ENCODE data around the gene SETD7.
A peak's percentile ranks its signal among the peaks of the same experiment; 100 is the strongest.

The SETD7 gene

DNA sequence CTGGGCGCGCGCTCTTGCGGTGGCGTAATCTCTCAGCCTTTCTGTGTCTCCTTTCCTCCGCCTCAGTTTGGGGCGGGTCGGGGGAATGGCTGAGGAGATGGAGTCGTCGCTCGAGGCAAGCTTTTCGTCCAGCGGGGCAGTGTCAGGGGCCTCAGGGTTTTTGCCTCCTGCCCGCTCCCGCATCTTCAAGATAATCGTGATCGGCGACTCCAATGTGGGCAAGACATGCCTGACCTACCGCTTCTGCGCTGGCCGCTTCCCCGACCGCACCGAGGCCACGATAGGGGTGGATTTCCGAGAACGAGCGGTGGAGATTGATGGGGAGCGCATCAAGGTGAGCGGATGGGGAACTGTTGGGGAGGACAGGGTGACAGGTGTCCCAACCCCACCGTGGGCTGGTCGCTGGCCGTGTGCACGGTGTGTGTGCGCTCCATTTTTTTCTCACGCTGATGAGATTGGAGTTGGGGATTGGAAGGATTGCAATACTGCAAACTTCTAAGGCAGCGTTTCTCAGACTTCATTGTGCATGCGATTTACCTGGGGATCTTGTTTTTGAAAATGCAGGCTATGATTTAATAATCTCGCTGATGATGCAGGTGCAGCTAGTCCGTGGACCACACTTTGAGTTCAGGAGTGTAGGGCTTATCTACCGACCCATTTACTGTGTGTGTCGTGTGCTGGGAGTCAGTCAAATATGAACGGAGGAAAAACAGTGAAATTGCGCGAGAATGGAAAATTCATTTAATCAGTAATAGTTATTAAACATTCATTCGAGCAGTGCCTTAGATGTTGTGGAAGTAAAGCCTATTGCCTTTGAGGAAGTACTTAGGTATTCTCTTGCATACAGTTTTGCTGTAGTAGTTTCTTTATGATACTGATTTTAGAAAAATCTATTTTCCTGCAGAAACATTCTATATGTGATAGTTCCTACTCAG is 101.6 kb downstream of the SETD7 start, which contains the start of gene RAB33B:
Gene RAB33B, plus strand, starts transcription at position 11 of the 935 bp plus-strand sequence. Its CDS starts 75 bp downstream, at position 86.
- peak; percentile 7; the same call in 2 of the 3 replicates for ATAC-seq (ENCODE audit: low read depth)
- no peak for DNase-seq (ENCODE audit: low spot score)

DNA sequence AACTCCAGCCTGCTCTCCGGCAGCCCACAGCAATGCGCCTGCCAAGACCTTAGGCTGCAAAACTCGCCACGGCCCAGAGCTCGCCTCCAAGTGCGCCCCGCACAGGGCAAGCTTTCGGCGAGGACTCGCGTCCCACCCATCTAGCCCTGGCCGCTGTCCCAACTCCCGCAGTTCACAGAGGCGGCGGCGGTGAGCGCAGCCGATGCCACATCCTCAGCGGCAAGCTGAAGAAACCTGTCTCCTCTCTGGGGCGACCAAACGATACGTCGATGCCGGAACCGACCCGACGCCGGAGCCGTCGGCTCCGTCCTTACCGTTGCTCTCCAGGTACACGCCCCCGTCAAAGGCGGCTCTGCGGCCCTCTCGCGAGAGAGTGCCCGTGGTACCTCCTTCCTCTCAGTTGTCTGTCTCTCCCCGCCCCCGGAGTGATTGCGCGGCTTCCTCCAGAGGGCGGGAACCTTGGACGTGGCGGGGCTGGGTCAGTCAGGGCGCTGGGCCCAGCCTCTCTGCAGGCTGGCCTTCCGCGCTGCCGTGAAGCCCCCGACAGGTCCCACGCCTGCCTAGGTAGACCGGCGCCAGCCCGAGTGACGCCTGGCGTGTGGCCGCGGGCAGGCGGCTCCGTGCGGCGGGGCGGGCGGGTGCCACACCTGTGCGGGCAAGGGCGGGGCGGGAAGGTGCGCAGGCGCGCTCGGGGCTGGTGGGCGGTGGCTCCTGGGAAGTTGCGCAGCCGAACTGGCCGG is 102.5 kb downstream of the SETD7 start:
- Histone ChIP-seq H3K27ac (ENCODE audit: poor library complexity, severe bottlenecking) (peak overlapping the region; percentile 80), H3K9me3 (ENCODE audit: severe bottlenecking) (no peaks in the 10 kb centered on the region), H3K36me3 (ENCODE audit: low read depth) (no peaks in the 10 kb centered on the region), H3K27me3 (ENCODE audit: insufficient read depth, poor library complexity, severe bottlenecking) (no peaks in the 10 kb centered on the region), H3K4me3 (ENCODE audit: severe bottlenecking) (peak overlapping the region; percentile 57), H3K4me1 (ENCODE audit: insufficient read depth, poor library complexity, severe bottlenecking) (peaks cover 31% of the 10 kb centered on the region)
- ATAC-seq (ENCODE audit: low read depth), result peak; percentile 85
- TF ChIP-seq, protein P1, sequence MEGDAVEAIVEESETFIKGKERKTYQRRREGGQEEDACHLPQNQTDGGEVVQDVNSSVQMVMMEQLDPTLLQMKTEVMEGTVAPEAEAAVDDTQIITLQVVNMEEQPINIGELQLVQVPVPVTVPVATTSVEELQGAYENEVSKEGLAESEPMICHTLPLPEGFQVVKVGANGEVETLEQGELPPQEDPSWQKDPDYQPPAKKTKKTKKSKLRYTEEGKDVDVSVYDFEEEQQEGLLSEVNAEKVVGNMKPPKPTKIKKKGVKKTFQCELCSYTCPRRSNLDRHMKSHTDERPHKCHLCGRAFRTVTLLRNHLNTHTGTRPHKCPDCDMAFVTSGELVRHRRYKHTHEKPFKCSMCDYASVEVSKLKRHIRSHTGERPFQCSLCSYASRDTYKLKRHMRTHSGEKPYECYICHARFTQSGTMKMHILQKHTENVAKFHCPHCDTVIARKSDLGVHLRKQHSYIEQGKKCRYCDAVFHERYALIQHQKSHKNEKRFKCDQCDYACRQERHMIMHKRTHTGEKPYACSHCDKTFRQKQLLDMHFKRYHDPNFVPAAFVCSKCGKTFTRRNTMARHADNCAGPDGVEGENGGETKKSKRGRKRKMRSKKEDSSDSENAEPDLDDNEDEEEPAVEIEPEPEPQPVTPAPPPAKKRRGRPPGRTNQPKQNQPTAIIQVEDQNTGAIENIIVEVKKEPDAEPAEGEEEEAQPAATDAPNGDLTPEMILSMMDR (IDR thresholded peaks at IDR 0.05; ENCODE audit: poor library complexity, severe bottlenecking), result peak; percentile 54
- peak; percentile 98 for DNase-seq (ENCODE audit: low spot score)

More for the DNA sequence above, 101.6 kb downstream of the SETD7 start, which contains the start of gene RAB33B:
- Histone ChIP-seq H3K27me3 (ENCODE audit: insufficient read depth, poor library complexity, severe bottlenecking) (no peaks in the 10 kb centered on the region), H3K4me1 (ENCODE audit: insufficient read depth, poor library complexity, severe bottlenecking) (peaks cover 34% of the 10 kb centered on the region), H3K4me3 (ENCODE audit: severe bottlenecking) (peak within 1 kb of the TSS; percentile 57), H3K27ac (ENCODE audit: poor library complexity, severe bottlenecking) (peak within 1 kb of the TSS; percentile 80), H3K9me3 (ENCODE audit: severe bottlenecking) (no peaks in the 10 kb centered on the region), H3K36me3 (ENCODE audit: low read depth) (no peaks in the 10 kb centered on the region)
- TF ChIP-seq, protein P1 (IDR thresholded peaks at IDR 0.05; ENCODE audit: poor library complexity, severe bottlenecking), result no peak

DNA sequence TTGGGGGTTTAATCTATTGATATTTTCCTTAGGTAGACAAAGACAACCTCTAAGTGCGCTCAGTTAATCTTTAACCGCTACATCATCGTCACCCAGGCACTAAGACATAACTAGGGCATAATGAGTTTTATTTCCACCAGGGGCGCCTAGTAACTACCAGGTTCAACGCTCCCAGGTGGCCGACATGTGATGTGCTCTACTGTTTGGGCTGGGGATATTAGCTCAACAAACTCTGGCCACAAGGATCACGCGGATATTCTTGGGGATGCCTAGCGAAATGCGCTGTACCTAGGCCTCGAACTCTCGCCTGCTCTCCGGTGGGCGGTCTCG is 103.0 kb downstream of the SETD7 start:
- Histone ChIP-seq H3K4me3 (ENCODE audit: severe bottlenecking) (peak overlapping the region; percentile 57), H3K36me3 (ENCODE audit: low read depth) (no peaks in the 10 kb centered on the region), H3K27me3 (ENCODE audit: insufficient read depth, poor library complexity, severe bottlenecking) (no peaks in the 10 kb centered on the region), H3K27ac (ENCODE audit: poor library complexity, severe bottlenecking) (peak overlapping the region; percentile 80), H3K9me3 (ENCODE audit: severe bottlenecking) (no peaks in the 10 kb centered on the region), H3K4me1 (ENCODE audit: insufficient read depth, poor library complexity, severe bottlenecking) (peaks cover 28% of the 10 kb centered on the region)
- ATAC-seq (ENCODE audit: low read depth), result peak; percentile 32
- DNase-seq (ENCODE audit: low spot score), result no peak
- TF ChIP-seq, protein P1 (IDR thresholded peaks at IDR 0.05; ENCODE audit: poor library complexity, severe bottlenecking), result peak; percentile 69

DNA sequence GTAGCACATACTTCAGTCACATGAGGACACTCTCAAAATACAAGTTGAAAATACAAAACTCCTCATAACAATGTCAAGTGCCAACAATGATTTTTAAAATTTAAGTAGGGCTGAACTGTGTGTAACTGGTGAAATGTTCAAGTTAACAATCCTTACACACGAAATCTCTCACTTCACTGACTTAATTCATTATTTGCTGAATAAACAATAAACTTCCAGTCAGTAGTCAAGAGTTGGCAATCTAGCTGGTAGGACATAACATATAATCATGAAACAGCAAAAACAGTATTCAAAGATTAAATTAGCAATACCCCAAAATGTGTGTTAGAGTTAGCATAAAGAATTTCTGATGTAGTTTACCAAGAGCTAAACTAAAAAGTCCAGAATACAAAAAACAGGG is 104.0 kb downstream of the SETD7 start:
- DNase-seq (ENCODE audit: low spot score), result no peak
- Histone ChIP-seq H3K27ac (ENCODE audit: poor library complexity, severe bottlenecking) (peak overlapping the region; percentile 80), H3K4me3 (ENCODE audit: severe bottlenecking) (peak overlapping the region; percentile 57), H3K4me1 (ENCODE audit: insufficient read depth, poor library complexity, severe bottlenecking) (peaks cover 24% of the 10 kb centered on the region), H3K9me3 (ENCODE audit: severe bottlenecking) (no peaks in the 10 kb centered on the region), H3K27me3 (ENCODE audit: insufficient read depth, poor library complexity, severe bottlenecking) (no peaks in the 10 kb centered on the region), H3K36me3 (ENCODE audit: low read depth) (no peaks in the 10 kb centered on the region)
- no peak for ATAC-seq (ENCODE audit: low read depth)
- TF ChIP-seq, protein P1 (IDR thresholded peaks at IDR 0.05; ENCODE audit: poor library complexity, severe bottlenecking), result no peak

Measured in RWPE2 (cell line).